HG02798 (cell line): ENCODE measurements around the gene UBE2L6.

Experiments used
- ATAC-seq: cut with Tn5 transposase; IDR thresholded peaks from one replicate; pipeline ENCODE4 v1.9.1; 2021; ENCODE audit warnings: mild to moderate bottlenecking; ENCODE audit not compliant: unreplicated experiment, poor library complexity

Gene UBE2L6

DNA sequence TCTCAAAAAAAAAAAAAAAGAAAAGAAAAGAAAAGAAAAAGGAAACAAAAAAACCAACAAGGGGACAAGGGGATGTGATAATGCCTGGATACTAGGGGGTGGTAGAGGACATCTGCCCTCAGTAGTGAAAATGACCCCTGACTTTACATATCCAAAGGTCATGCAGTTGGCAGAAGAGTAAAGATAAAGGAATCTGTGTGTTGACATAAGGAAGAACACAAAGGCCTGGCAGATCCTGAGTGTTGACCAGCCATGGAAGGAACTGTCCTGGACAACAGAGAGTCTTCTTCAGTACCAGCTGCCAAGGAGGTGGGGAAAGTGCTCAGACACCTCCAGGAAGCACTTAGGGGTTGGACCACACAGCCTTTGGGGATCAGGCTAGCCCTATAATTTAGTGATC lies 64.6 kb downstream of the UBE2L6 start:
- no peak for ATAC-seq

DNA sequence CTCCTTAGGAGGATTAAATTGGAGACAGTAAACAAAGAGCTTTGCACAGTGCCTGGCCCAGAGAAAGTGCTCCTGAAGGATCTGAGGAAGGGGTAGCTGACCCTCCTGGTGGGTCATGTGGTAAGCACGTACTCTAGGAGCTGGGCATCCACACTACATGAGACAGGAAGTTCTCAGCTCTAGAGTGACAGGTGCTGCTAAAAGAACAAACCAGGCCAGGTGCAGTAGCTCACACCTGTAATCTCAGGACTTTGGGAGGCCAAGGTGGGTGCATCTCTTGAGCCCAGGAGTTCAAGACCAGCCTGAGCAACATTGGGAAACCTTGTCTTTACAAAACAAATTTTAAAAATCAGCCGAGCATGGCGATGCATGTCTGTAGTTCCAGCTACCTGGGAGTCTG lies 65.1 kb downstream of the UBE2L6 start:
- ATAC-seq = no peak

DNA sequence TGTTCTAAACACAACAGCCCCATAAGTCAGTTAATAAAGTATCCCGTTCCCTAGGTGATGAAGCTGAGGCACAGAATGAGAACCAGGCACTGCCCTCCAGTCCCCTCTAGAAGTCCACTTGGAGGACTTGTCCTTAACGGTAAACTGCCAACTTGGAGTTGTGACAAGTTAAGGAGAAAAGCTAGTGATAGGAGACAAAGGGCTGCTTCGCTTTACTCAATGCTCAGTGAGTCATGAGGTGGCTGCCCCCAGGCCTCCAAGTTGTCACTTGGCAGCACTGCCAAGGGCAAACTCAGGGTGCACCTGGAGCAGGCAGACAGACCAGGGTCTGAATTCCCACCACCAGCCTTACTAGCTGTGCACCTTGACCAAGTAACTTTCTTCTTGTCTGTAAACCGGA lies 65.5 kb downstream of the UBE2L6 start:
- no peak for ATAC-seq
